Suprapubic skin (tissue), 3 donors: ENCODE measurements around the gene NHSL2.

ENCODE experiments used
- CTCF ChIP-seq, 2 donors: fragments of 200-600 bp in 1 of 2; fragments of 450-650 bp in 1 of 2; sonication (generic) in 1 of 2; IDR thresholded peaks; one replicate each; pipeline ENCODE4 v1.5.1; 2016 to 2019; ENCODE audit warnings: antibody characterized with exemption in 2 of 2, mild to moderate bottlenecking in 1 of 2, moderate library complexity in 1 of 2
- POLR2AphosphoS5 ChIP-seq, 3 donors: sonication (generic); formaldehyde crosslinking; IDR thresholded peaks; one replicate each; pipeline ENCODE4 v1.6.1; 2017; ENCODE audit warnings: antibody characterized with exemption in 3 of 3

GRCh38 chrX:72027024-72027913 lies 116.6 kb downstream of the NHSL2 start:
- TF ChIP-seq CTCF (IDR thresholded peaks at IDR 0.05), result no peak
- no peak for TF ChIP-seq POLR2AphosphoS5 (IDR thresholded peaks at IDR 0.05)
